Panc1 (cell line): ENCODE measurements around the gene PAX7. TPM values are rescaled to one million over a fixed set of nuclear protein-coding genes. Genes with fewer than 3 reads are reported as not detected.

Experiments used
- ATAC-seq: fragments of 200-7000 bp; cut with Tn5 transposase; 2 replicates; pipeline ENCODE4 v1.9.1; 2020; ENCODE audit warnings: mild to moderate bottlenecking, moderate library complexity
- BruUV-seq: library from RNA; stranded (reverse); fragments of 400-500 nt; replicated peaks from 2 replicates; lab custom pipeline; 2021; lab: Mats Ljungman, UMichigan
- CTCF ChIA-PET: fragments of 300-600 bp; sonication (Branson Sonifier 250); formaldehyde crosslinking; loops from one replicate; lab custom pipeline; 2022; ENCODE audit warnings: antibody characterized with exemption; lab: Charles Lee
- POLR2A ChIA-PET: fragments of 300-600 bp; sonication (Branson Sonifier 250); formaldehyde crosslinking; loops from one replicate; lab custom pipeline; 2022; ENCODE audit warnings: antibody characterized with exemption; lab: Charles Lee
- DNase-seq: peaks from one replicate; pipeline ENCODE4 v3.0.0-alpha.2; 2010; ENCODE audit warnings: low read depth, low spot score
- H3K27ac ChIP-seq: 2 replicates; pipeline ENCODE4 v1.5.1; 2011; ENCODE audit warnings: mild to moderate bottlenecking, low read length, inconsistent platforms
- H3K27me3 ChIP-seq: fragments of 200-500 bp; sonication (Bioruptor generic); 2 replicates; pipeline ENCODE4 v1.6.0; 2014; ENCODE audit warnings: low read length, inconsistent platforms; ENCODE audit not compliant: control insufficient read depth, insufficient read depth
- H3K36me3 ChIP-seq: fragments of 200-500 bp; sonication (Bioruptor generic); 2 replicates; pipeline ENCODE4 v1.5.1; 2014; ENCODE audit warnings: inconsistent platforms, mild to moderate bottlenecking, low read length, moderate library complexity; ENCODE audit not compliant: control insufficient read depth, insufficient read depth
- H3K4me1 ChIP-seq: 2 replicates; pipeline ENCODE4 v1.5.1; 2011; ENCODE audit warnings: inconsistent platforms, mild to moderate bottlenecking, low read length, moderate library complexity; ENCODE audit not compliant: control insufficient read depth, insufficient read depth
- H3K4me3 ChIP-seq, 2 experiments: 2 replicates each; pipeline ENCODE4 v1.5.1; 2011 to 2012; ENCODE audit warnings: low read depth in 2 of 2, low read length in 2 of 2, mild to moderate bottlenecking in 2 of 2, inconsistent platforms in 1 of 2, moderate library complexity in 1 of 2
- H3K9me3 ChIP-seq: fragments of 200-500 bp; sonication (Bioruptor generic); 2 replicates; pipeline ENCODE4 v1.5.1; 2014; ENCODE audit warnings: low read depth, mild to moderate bottlenecking, inconsistent platforms, low read length, moderate library complexity; ENCODE audit not compliant: control insufficient read depth, insufficient read depth
- POLR2AphosphoS5 ChIP-seq: IDR thresholded peaks from 2 replicates; pipeline ENCODE4 v1.6.1; 2012; ENCODE audit warnings: mild to moderate bottlenecking, low read depth, low read length, moderate library complexity
- REST ChIP-seq, 2 experiments: IDR thresholded peaks; 2 replicates each; pipeline ENCODE4 v1.6.1; 2011 to 2012; ENCODE audit warnings: low read depth in 2 of 2, control low read depth in 1 of 2, low read length in 1 of 2, mild to moderate bottlenecking in 1 of 2, moderate library complexity in 1 of 2; ENCODE audit not compliant: insufficient read depth in 1 of 2
- SIN3A ChIP-seq: IDR thresholded peaks from 2 replicates; pipeline ENCODE4 v1.6.1; 2012; ENCODE audit warnings: low read depth, mild to moderate bottlenecking, low read length, moderate library complexity, borderline replicate concordance; ENCODE audit not compliant: insufficient read depth
- TCF7L2 ChIP-seq: IDR thresholded peaks from 2 replicates; pipeline ENCODE4 v1.6.1; 2011; ENCODE audit warnings: mild to moderate bottlenecking, low read depth, low read length, inconsistent platforms
- in situ Hi-C: cut with HindIII; loops from 2 replicates; pipeline ENCODE4 v1.10.0; 2016; ENCODE audit warnings: low sequenced_read_pairs, low pct_unique_long_range_greater_than_20kb
- intact Hi-C: fragments of 100-400 bp; cut with micrococcal nuclease; formaldehyde crosslinking; loops from one replicate; pipeline ENCODE4 v1.10.0; 2022; ENCODE audit not compliant: unreplicated experiment
- total RNA-seq: library from RNA; stranded (reverse); gene quantifications from one replicate; pipeline ENCODE4 v1.2.1, GENCODE V29; 2021; ENCODE audit not compliant: unreplicated experiment
- TF ChIP-seq, protein P1 (sequence below): fragments of 450-650 bp; IDR thresholded peaks from 2 replicates; pipeline ENCODE4 v1.5.1; 2017; ENCODE audit warnings: mild to moderate bottlenecking

Gene PAX7
- total RNA-seq, 1 experiment from 2014 or later: not detected

GRCh38 chr1:18639368-18640055 is 8.9 kb downstream of the PAX7 start:
- no peak for ATAC-seq
- POLR2A ChIA-PET: interaction anchor here (0.8 kb wide), 1 partner anchor 41 kb away, joined by 3 read pairs; no protein-coding TSS in a partner anchor
- CTCF ChIA-PET: no interaction called here
- in situ Hi-C loops: no loop called here
- H3K27me3 ChIP-seq: peaks cover 80% of the 10 kb centered on the region
- H3K27ac ChIP-seq: no peak overlapping the region
- TF ChIP-seq REST (IDR thresholded peaks at IDR 0.05; ENCODE audit: insufficient read depth in 1 of 2, low read depth in 2 of 2, low read length in 1 of 2) (no peak), POLR2AphosphoS5 (no peak), SIN3A (no peak), TCF7L2 (no peak)
- TF ChIP-seq, protein P1, sequence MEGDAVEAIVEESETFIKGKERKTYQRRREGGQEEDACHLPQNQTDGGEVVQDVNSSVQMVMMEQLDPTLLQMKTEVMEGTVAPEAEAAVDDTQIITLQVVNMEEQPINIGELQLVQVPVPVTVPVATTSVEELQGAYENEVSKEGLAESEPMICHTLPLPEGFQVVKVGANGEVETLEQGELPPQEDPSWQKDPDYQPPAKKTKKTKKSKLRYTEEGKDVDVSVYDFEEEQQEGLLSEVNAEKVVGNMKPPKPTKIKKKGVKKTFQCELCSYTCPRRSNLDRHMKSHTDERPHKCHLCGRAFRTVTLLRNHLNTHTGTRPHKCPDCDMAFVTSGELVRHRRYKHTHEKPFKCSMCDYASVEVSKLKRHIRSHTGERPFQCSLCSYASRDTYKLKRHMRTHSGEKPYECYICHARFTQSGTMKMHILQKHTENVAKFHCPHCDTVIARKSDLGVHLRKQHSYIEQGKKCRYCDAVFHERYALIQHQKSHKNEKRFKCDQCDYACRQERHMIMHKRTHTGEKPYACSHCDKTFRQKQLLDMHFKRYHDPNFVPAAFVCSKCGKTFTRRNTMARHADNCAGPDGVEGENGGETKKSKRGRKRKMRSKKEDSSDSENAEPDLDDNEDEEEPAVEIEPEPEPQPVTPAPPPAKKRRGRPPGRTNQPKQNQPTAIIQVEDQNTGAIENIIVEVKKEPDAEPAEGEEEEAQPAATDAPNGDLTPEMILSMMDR: no peak
- intact Hi-C loops: no loop called here
- H3K36me3 ChIP-seq: no peaks in the 10 kb centered on the region
- no TSS peak for BruUV-seq
- no peak for DNase-seq
- peaks cover 11% of the 10 kb centered on the region for H3K4me1 ChIP-seq
- no peaks in the 10 kb centered on the region for H3K9me3 ChIP-seq
- H3K4me3 ChIP-seq: no peak overlapping the region

DNA sequence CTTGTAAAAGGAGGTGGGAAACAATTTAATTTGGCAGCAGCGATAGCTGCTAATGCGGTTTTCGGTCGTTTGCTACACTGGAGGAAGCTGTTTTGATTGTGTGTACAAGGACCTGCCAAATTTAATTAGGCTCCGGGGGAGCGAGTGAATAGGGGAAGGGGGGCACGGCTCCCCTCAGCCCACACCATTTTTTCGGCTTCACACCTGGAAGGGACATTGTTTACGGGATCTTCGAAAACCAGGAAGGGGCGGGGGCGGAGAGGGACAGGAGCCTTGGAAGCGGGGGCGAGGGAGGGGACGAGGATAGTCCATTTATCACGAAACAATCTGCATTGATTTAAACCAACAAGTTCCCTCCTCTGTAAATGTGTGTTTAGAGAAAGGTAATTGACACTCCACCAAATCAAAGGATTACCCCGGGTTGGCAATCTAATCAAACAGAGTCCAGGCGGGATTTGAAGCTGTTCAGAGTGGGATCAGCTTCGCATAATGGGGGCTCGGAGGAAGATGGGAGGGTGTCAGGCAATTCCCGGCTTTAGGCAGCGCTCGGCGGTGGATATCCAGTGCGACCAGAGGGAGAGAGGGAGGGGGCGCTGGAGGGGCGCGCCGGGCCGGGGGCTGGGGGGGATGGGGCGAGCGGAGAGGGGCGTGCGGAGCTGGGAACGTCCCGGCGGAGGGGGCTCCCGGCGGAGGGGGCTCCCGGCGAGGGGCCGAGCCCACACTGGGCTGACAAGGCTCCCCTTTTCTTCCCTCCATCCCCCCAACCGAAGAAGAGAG is 9.8 kb downstream of the PAX7 start:
- in situ Hi-C loops (no loop called here), intact Hi-C loops (no loop called here)
- POLR2A ChIA-PET: interaction anchor here (0.8 kb wide), 1 partner anchor 42 kb away, joined by 3 read pairs; no protein-coding TSS in a partner anchor
- Histone ChIP-seq H3K36me3 (no peaks in the 10 kb centered on the region), H3K27ac (no peak overlapping the region), H3K27me3 (peaks cover 78% of the 10 kb centered on the region), H3K4me3 (no peak overlapping the region), H3K9me3 (no peaks in the 10 kb centered on the region), H3K4me1 (peaks cover 11% of the 10 kb centered on the region)
- CTCF ChIA-PET: no interaction called here
- ATAC-seq (no peak), DNase-seq (no peak)
- TF ChIP-seq TCF7L2 (no peak), POLR2AphosphoS5 (no peak), REST (IDR thresholded peaks at IDR 0.05; ENCODE audit: insufficient read depth in 1 of 2, low read depth in 2 of 2, low read length in 1 of 2) (no peak), SIN3A (no peak)
- TF ChIP-seq, protein P1: no peak
- BruUV-seq: no TSS peak
